NCI-H524 (cell line): ENCODE results near the gene CFAP161.

Experiments
- DNase-seq, 2 experiments: peaks; one replicate each; lab custom pipeline; 2025; lab: John Stamatoyannopoulos, UW

Gene CFAP161

GRCh38 chr15:81133782-81134461, at the start of gene CFAP161:
Gene CFAP161, plus strand, starts transcription at chr15:81134270. Its CDS starts 60 bp downstream, at chr15:81134330.
- peak; percentile 91 to 96 for DNase-seq

GRCh38 chr15:81084716-81085115, 49.4 kb upstream of the CFAP161 start:
- no peak for DNase-seq

GRCh38 chr15:81085213-81085612, 48.9 kb upstream of the CFAP161 start:
- DNase-seq: no peak

- DNase-seq: no peak
Observed at GRCh38 chr15:81085898-81086297, 48.2 kb upstream of the CFAP161 start.

- no peak for DNase-seq
Observed at GRCh38 chr15:81087066-81087465, 47.0 kb upstream of the CFAP161 start.

- no peak for DNase-seq
Observed at GRCh38 chr15:81087694-81088093, 46.4 kb upstream of the CFAP161 start.

- no peak for DNase-seq
Observed at GRCh38 chr15:81088470-81089013, 45.5 kb upstream of the CFAP161 start.

GRCh38 chr15:81091889-81092558, 42.0 kb upstream of the CFAP161 start:
- peak in 1 of 2 experiments; percentile 38 for DNase-seq

- no peak for DNase-seq
Observed at GRCh38 chr15:81092559-81092902, 41.5 kb upstream of the CFAP161 start.

GRCh38 chr15:81093961-81094360, 40.1 kb upstream of the CFAP161 start:
- no peak for DNase-seq

- DNase-seq: no peak
Observed at GRCh38 chr15:81095690-81096365, 38.2 kb upstream of the CFAP161 start.

GRCh38 chr15:81096398-81096797, 37.7 kb upstream of the CFAP161 start:
- DNase-seq: no peak

GRCh38 chr15:81097116-81097889, 36.8 kb upstream of the CFAP161 start:
- DNase-seq: no peak

- DNase-seq: no peak
Observed at GRCh38 chr15:81097890-81098280, 36.2 kb upstream of the CFAP161 start.

GRCh38 chr15:81098349-81098748, 35.7 kb upstream of the CFAP161 start:
- DNase-seq: no peak

- no peak for DNase-seq
Observed at GRCh38 chr15:81098861-81099651, 35.0 kb upstream of the CFAP161 start.

GRCh38 chr15:81101894-81102815, 31.9 kb upstream of the CFAP161 start:
- no peak for DNase-seq

- DNase-seq: no peak
Observed at GRCh38 chr15:81103857-81104256, 30.2 kb upstream of the CFAP161 start.

GRCh38 chr15:81105545-81105944, 28.5 kb upstream of the CFAP161 start:
- peak; percentile 31 to 76 for DNase-seq

GRCh38 chr15:81106560-81106959, 27.5 kb upstream of the CFAP161 start:
- DNase-seq: peak; percentile 37 to 82
